GM18870 (cell line): Measurements from ENCODE around the gene OR2T27.
"Not testable (repeated sequence)": the region's sequence is repeated elsewhere in the genome, so short reads cannot be mapped to it uniquely, and the experiment has no call there.

Source experiments
- ATAC-seq: cut with Tn5 transposase; IDR thresholded peaks from one replicate; pipeline ENCODE4 v1.9.1; 2021; ENCODE audit warnings: moderate library complexity; ENCODE audit not compliant: unreplicated experiment

OR2T27 gene, protein sequence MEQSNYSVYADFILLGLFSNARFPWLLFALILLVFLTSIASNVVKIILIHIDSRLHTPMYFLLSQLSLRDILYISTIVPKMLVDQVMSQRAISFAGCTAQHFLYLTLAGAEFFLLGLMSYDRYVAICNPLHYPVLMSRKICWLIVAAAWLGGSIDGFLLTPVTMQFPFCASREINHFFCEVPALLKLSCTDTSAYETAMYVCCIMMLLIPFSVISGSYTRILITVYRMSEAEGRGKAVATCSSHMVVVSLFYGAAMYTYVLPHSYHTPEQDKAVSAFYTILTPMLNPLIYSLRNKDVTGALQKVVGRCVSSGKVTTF

GRCh38 chr1:248655354-248655753 lies at the start of gene OR2T27:
OR2T27 (minus strand) TSS chr1:248655528; CDS start chr1:248650884, 4,644 bp downstream.
- not testable (repeated sequence) for ATAC-seq

DNA sequence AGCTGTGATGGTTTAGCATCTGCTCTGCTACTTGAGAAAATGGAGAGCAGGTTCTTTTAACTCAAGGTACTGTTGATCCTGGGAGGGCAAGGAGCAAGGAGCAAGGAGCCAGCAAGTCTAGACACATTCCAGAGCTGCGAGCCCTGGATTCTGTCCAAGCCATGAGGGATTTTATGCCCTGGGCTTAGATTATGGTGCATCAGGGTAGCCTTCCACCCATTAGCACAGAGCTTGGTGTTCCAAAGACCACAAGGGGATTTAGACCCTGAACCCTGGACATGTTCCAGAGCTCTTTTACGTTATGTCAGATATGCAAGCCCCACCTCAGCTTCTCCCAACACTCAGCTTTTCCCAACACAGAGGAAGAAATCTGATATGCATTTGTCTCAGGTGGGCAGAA lies 49.3 kb upstream of the OR2T27 start:
- no peak for ATAC-seq

DNA sequence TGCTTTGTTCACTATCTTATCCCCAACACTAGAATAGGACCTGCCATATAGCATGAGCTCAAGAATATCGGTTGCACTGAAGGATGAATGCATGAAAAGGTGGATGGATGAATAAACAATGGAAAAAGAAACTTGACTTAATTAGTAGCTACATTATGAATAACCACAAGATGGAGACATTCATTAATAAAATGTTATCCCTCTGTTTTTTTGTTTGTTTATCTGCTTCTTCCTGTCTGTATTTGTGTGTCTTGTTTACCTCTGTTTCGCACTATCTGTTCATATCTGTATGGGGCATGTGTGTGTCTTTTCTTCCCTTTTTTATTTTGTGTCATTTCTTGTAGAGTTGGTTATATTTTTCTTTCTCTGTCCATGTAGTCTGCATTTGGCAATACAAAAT lies 48.3 kb upstream of the OR2T27 start:
- ATAC-seq = no peak

DNA sequence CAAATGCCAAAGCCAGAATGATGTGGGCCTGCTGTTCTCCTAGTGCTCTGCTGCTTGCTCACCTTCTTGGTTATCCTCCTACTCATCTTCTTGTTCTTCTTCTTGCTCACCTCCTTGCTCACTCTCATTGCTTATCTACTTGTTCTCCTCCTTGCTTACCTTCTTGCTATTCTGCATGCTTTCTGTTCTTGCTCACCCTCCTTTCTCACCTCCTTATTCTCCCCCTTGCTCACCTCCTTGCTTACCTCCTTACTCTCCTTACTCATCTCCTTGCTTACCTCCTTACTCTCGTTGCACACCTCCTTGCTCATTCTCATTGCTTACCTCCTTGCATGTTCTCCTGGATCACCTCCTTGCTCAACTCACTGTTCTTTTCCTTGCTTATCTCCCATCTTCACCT lies 47.4 kb upstream of the OR2T27 start, which contains the start of gene OR14I1:
TSS of gene OR14I1 (minus strand) at position 53 of the 400 bp plus-strand sequence.
- no peak for ATAC-seq

GRCh38 chr1:248699099-248699498 lies 43.8 kb upstream of the OR2T27 start:
- no peak for ATAC-seq

DNA sequence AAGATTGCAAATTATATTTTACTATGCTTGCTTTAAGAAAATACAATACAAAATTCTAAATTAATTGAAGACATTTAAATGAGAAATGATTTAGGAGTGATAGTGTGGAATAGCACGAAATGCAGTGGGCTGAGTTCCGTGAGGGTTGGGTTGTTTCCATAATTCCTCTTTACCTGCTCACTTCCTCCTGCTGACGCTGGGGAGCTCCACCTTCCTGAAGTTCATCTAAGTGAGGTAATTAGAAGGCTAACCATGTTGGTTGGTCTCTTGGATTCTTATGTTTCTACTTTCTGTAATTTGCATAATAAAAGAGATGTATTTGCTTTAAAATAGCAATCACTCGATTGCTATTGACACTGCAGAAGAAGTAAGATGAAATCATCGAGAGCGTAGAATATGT lies 42.6 kb upstream of the OR2T27 start:
- ATAC-seq = no peak

- ATAC-seq = no peak
Observed at GRCh38 chr1:248696774-248697173, 41.4 kb upstream of the OR2T27 start.

DNA sequence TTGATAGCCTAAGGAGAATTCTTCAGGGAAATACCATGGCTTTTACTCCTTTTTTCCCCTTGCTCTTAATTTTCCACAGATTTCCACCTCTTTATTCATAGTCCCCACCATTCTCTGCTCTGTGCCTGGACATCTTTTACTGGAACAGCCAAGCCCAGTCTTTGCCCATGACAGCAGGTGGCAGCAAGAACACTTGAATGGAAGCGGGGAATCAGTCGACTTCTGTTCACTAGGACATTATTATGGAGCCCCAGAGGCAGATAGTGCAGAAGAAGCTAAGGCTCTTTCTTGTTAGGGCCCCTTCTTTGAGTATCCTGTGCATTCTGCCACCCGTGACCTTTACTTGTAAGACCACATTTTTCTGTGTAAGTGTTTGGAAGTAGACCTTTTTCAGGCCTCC lies 40.9 kb upstream of the OR2T27 start:
- no peak for ATAC-seq

GRCh38 chr1:248695451-248696132 lies 40.3 kb upstream of the OR2T27 start:
- no peak for ATAC-seq

- ATAC-seq = no peak
Observed at GRCh38 chr1:248691567-248692155, 36.3 kb upstream of the OR2T27 start.

DNA sequence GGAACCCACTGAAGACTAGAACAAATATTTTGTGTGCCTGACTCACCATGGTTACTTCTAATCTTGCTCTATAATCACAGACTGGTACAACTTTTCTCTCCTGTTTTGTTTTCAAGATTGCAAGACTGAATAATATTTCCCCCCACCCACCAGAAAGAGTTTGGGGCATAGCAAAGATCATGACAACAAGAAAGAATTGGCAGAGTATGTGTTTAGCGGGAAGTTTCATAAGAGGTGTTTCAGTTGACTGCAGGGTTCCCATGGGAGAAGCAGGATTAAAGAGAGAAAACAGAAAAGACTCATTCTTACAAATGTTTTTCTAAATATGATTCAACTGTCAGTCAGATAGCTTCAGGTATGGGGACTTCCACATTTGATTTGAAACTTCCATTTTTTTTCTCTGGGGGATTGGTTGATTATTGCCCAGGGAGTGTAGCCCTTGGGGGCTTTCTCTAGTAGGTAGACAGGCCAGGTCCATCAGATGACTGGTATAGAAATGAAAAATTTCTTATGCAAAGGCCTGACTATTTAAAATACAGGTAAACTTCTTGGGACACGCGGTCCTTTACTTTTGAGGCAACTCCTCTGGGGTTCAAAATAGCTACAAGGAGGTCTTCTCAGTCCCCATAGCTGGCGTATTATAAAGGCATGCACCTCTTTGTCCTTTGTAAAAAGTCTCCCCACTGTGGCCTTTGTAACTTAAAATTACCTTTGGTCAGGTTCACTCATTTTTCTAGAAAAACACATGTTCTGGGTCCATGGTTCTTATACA lies 33.4 kb upstream of the OR2T27 start:
- peak; percentile 81 for ATAC-seq

DNA sequence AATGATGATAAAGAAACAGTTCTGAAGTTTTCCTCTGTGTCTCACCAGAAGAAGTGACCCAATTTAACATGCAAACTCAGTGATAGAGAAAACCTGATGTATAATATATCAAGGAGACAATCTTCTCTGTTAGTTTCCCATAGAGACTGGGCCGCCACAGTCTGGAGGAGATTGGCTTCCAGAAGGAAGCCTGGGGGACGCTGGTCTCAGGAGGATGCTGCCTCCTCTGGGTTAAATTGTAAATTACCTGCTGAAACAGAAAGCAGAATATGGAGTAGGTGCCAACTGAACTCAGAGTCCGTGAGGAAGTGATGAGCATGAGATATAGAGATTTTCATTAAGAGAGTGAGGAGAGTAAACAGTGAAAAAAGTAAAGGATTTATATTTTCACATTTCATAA lies 31.5 kb upstream of the OR2T27 start:
- peak; percentile 88 for ATAC-seq

DNA sequence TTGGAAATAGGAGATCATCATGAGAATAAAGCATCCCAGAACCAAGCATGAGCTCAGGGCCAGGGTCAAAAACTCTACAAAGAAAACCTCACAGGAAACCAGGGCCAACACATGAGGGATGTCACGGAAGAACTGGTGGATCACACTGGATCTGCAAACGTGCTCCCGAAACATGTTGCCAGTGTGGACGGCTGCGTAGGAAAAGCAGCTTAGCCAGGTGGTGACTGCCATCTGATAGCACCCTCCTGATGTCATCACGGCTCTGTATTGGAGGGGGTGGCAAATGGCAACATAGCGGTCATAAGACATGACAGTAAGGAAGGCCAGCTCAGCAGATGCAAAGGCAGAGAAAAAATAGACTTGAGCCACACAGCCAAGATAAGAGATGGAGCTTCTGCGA lies 26.3 kb upstream of the OR2T27 start:
- no peak for ATAC-seq

- no peak for ATAC-seq
Observed at GRCh38 chr1:248670003-248670402, 14.7 kb upstream of the OR2T27 start.

- ATAC-seq = peak; percentile 95
Observed at GRCh38 chr1:248663453-248664328, 8.4 kb upstream of the OR2T27 start.

DNA sequence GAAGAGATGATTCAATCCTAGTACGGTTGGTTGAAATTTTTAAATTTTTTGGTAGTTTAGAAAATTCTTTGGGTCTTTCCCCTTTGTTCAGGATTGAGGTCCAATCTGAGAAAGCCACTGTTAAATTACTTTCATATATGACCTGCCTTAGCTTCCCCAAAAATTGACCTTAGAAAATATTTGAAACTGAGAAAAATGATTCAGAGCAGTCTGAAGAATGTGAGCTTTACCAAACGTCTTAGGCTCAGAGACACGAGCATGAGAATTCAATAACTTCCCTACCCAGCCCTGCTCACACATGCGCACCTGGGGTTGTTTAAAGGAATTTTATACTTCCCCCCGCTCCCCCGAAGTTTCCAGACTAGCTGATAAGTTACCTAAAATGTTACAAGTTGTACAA lies 1.5 kb upstream of the OR2T27 start:
- ATAC-seq = peak; percentile 68

GRCh38 chr1:248648770-248649536 lies 6.4 kb downstream of the OR2T27 start:
- not testable (repeated sequence) for ATAC-seq

GRCh38 chr1:248645178-248645577 lies 10.2 kb downstream of the OR2T27 start, which contains the start of gene OR2T35:
OR2T35 (minus strand) TSS chr1:248645278; CDS start chr1:248639258, 6,020 bp downstream.
- ATAC-seq = not testable (repeated sequence)

DNA sequence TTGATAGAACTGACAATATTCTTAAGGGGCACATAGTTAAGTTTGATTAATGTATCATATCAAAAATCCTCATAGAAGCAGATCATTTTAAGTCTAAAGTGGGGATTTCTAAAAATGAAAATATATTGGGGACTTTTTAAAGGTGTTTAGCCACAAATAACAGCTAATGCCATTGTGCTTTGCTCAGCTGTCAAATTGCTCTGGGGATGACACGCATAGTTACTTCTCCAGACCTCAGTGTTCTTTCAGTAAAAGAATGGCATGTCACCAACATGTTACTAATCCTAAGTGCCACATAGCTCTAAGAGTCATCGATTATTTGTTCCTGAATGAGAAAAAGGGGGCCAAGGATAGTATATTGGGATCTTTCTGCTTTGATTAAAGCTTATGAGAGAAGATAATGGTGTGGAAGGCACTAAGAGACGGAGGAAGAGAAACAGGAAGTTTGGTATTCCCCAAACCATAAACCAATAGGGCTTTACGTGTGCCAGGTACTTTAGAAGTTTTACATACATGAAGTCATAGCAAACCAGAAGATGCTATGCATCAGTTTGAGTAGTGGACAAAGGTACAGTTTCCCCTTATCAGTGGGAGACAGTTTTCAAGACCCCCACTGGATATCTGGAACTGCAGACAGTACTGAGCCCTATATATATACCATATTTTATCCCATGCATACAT lies 12.2 kb downstream of the OR2T27 start:
- ATAC-seq = peak; percentile 88
